ENCODE measurements around the gene RTN4R.

DNA sequence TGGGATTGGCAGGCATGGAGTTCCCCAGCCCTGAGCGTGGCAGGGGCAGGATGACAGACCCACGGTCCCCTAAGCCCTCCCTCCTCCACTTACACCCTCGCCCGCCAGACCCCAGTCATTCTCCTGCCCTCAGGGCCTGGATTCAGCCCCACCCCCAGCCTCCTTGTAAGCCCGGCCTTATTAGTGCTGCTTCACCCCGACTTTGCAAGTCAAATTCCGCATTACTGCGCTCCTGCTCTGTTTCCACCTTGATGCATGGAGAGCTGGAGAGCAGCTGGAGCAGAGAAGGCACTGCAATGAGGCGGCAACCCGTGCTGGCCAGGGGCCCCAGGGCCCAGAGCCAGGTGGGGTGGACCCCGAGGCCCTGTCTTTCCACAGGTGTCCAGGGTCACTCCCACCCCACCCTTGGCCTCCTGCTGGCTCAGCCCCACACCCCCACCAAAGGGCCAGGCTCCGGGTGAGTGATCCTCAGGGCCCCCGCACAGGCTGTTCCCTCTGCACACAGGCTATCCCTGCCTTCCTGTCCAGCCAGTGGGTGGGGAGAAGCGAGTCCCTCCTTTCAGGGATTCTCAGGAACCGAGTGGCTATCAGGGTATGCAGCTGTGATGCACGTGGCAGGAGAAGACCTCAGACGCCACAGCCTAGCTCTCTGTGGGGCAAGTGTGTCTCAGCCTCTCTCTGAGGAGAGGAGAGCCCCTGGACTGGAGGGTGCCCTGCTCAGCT, 36.4 kb downstream of the RTN4R start:
- TF ChIP-seq NR3C1 (CRISPR knock-in tag; conservative IDR thresholded peaks at IDR 0.05; ENCODE audit: low read depth): no peak
- TF ChIP-seq CTCF (IDR thresholded peaks at IDR 0.05): no peak
- TF ChIP-seq ZNF121 (CRISPR knock-in tag; IDR thresholded peaks at IDR 0.05): no peak
- no peak for TF ChIP-seq SMAD3 (CRISPR knock-in tag; IDR thresholded peaks at IDR 0.05; ENCODE audit: borderline replicate concordance)
- no peak for TF ChIP-seq RELA (CRISPR knock-in tag; IDR thresholded peaks at IDR 0.05; ENCODE audit: borderline replicate concordance)
- no peak for TF ChIP-seq TCF7 (CRISPR knock-in tag; IDR thresholded peaks at IDR 0.05; ENCODE audit: low read depth)
- no peak for TF ChIP-seq JUN (CRISPR knock-in tag; IDR thresholded peaks at IDR 0.05)
- TF ChIP-seq TEAD1 (CRISPR knock-in tag; IDR thresholded peaks at IDR 0.05): no peak

All from WTC11 (cell line).